ENCODE results near the gene STK32C.
A peak's percentile ranks its signal among the peaks of the same experiment; 100 is the strongest.

The STK32C gene

DNA sequence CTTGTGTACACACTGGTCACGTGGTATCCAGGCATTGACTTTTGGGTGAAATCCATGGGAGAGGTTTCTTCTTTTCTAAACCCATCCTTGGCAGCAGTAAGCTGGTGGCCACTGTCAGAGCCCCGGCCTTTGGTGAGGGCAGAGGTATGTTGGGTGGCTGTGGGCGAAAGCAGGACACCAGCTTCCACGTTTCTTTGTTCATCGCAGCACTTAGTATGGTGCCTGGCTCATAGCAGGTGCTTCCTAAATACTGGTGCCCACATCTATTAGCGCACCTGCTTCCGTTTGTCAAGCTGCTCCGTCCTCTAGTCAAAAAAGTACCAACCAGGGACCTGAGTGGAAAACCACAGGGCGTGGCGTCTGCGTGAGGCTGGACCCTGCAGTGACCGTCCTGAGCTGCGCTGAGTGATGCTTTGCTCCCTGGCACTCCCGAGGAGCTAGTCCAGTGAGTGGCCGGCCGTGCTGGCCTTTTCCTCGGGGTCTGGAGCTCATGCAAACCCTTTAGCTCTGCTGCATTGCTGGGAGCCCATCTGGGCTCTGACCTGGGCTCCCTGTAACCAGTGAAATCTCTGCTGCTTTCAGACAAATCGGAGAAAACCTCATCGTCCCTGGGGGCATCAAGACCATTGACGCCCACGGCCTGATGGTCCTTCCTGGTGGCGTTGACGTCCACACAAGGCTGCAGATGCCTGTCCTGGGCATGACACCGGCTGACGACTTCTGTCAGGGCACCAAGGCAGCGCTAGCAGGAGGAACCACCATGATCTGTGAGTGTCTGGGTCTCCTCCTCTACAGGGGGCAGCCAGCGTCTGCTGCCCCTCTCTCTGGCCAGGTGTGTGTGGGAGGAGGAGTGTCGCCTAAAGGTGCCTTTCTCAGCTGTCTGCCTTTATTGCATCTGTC lies 115.4 kb downstream of the STK32C start:
- DNase-seq (ENCODE audit: insufficient read length, low spot score) (no peak), FAIRE-seq (no peak)
- TF ChIP-seq, protein P1, sequence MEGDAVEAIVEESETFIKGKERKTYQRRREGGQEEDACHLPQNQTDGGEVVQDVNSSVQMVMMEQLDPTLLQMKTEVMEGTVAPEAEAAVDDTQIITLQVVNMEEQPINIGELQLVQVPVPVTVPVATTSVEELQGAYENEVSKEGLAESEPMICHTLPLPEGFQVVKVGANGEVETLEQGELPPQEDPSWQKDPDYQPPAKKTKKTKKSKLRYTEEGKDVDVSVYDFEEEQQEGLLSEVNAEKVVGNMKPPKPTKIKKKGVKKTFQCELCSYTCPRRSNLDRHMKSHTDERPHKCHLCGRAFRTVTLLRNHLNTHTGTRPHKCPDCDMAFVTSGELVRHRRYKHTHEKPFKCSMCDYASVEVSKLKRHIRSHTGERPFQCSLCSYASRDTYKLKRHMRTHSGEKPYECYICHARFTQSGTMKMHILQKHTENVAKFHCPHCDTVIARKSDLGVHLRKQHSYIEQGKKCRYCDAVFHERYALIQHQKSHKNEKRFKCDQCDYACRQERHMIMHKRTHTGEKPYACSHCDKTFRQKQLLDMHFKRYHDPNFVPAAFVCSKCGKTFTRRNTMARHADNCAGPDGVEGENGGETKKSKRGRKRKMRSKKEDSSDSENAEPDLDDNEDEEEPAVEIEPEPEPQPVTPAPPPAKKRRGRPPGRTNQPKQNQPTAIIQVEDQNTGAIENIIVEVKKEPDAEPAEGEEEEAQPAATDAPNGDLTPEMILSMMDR (IDR thresholded peaks at IDR 0.05; ENCODE audit: insufficient read depth, missing control alignments) = no peak

DNA sequence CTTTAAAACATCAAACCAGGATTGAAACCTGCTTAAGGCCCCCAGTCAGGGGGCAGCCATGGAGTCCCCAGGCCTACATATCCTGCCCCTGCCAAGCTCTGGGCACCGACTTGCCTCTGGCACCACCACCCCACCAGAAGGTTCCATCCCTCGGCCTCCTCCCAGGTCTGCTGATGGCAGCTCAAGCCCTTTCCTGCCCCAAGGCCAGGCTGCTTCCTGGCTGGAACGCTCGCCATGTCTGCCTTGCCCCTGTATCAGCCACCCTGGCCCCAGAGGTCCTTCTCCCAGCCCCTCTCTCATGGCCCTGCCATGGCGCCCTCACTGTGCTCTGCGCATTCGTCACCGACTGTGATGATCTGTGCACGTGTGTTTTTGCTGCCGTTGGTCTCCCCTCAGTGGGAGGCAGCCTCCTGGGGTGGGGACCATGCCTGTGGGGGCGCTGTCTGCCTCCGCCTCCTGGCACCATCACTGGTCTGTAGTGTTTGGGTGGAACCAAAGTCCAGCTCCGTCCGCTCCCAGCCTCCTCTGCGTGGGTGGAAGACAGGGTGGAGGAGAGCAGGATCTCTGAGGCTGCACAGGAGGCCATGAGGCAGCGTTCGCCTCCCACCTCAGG lies 117.8 kb downstream of the STK32C start:
- DNase-seq (ENCODE audit: insufficient read length, low spot score) (no peak), FAIRE-seq (no peak)
- TF ChIP-seq, protein P1 (IDR thresholded peaks at IDR 0.05; ENCODE audit: insufficient read depth, missing control alignments) = no peak

DNA sequence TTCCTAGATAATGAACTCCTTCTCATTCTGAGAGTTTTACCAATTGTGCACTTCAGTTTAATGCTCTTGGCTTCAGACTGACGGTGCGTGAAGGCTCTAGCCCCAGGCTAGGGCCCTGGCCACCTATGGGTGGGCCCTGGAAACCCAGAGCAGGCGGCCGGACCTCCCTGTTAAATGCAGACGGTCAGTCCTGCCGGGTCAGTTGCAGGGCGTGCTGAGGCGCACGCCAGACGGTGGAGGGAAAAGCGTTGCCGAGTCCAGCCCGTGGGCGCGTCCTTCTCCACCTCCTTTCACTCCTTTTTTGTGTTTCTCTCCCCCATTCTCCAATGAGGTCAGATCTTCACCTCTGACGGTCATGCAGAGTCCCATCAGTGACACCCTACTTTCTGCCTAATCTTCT lies 118.7 kb downstream of the STK32C start:
- DNase-seq (ENCODE audit: insufficient read length, low spot score) (no peak), FAIRE-seq (no peak)
- TF ChIP-seq, protein P1 (IDR thresholded peaks at IDR 0.05; ENCODE audit: insufficient read depth, missing control alignments) = no peak

DNA sequence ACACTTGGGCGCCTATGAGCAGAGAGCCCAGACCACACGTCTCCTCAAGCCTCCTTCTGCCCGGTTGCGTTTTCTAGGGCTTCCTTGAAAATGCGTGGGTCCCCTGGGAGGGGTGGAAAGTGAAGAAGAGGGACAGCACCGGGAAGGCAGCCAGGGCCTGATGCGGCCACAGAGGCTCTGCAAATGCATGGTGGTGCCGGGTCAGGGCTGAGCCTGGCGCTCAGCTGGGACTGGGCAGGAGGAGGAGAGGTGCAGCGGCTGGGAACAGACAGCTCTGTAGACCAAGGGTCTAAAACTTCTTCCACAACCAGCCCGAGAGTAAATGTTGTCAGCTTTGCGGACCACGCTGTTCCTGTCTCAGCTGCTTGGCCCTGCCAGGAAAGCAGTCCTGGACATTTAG lies 119.4 kb downstream of the STK32C start:
- DNase-seq (ENCODE audit: insufficient read length, low spot score) = no peak
- no peak for FAIRE-seq
- TF ChIP-seq, protein P1 (IDR thresholded peaks at IDR 0.05; ENCODE audit: insufficient read depth, missing control alignments) = no peak

DNA sequence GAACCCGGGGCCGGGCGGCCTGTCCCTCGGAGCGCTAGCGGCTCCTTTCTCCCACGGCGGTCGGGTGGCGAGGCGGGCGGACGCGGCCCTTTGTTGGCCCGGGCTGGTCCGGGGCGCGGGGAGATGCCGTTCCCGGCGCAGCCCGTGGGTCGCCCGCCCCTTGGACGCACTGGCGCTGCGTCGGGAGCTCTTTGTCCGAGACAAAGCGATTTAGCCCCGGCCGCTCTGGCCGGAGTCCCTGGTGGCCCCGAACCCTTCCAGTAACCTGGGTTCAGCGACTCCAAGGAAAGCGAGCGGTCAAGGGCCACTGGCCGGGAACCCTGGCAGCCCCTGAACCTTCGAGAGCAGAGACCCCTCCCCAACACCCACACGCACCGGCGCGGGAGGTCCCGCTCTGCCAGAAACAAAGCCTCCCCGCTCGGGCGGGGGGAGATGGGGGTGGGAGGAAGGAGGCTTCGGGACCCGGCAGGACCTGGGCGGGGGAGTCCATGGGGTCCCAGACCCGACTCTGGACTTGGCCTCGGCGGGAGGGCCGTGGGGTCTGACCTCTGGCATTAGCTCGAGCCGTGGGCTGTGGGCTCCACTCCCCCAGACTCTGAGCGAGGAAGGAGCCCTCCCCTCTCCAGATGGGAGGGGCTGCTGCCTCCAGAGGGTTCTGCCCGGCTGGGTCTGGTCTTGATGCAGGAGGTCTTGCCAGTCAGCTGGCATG lies 120.2 kb downstream of the STK32C start:
- FAIRE-seq = no peak
- TF ChIP-seq, protein P1 (IDR thresholded peaks at IDR 0.05; ENCODE audit: insufficient read depth, missing control alignments) = no peak

DNA sequence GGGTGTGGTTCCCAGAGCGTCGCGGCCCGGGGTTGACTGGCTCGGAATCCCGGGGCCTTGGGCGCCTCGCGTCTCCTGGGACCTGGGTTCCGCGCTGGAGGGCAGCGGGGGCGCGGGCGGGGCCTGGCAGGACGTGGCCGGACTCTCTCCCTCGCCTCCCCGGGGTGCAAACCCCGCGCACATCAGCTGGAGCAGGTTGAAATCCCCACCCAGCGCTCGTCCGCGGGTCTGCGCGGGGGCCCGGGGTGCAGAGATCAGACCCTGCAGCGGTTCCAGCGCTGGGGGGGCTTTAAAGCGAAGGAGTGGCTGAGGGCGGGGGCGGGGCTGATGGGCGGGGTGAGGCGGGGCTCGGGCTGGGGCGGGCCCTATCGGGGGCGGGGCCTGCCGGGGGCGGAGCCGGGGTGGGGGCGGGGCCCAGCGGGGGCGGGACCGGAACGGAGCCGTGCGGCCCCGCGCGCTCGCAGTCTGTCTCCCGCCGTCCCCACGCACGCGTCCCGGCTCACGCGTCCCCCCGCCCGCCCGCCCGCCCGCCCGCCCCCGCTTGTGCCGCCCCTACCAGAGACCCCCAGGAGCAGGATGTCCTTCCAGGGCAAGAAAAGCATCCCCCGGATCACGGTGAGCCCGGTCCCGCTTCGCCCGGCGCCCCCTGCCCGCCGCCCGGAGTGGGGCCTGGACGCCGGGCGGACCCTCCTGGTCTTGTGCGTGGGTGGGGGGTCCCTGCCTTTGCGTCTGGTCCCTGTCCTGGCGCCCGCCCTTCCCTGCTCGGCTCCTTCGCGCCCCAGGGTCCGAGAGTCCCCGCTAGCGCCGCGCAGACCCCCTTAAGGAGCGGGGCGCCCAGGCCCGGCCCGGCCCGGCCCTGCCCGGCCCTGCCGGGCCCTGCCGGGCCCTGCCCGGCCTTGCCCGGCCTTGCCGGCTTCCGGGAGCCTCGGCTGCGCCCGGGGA lies 121.0 kb downstream of the STK32C start, which contains the start of gene DPYSL4:
Gene DPYSL4 (plus strand): TSS at position 461 of the 942 bp plus-strand sequence. CDS start 116 bp downstream, at position 577.
- no peak for FAIRE-seq
- TF ChIP-seq, protein P1 (IDR thresholded peaks at IDR 0.05; ENCODE audit: insufficient read depth, missing control alignments) = no peak
- peak; percentile 45 for DNase-seq (ENCODE audit: insufficient read length, low spot score)

More for the DNA sequence above, 120.2 kb downstream of the STK32C start:
- DNase-seq (ENCODE audit: insufficient read length, low spot score) = no peak
